Neural crest cell (in vitro differentiated cells): ENCODE data around the gene FAM184B. TPM values are rescaled to one million over a fixed set of nuclear protein-coding genes. Genes with fewer than 3 reads are reported as not detected.

Experiments used
- DNase-seq: peaks from one replicate; pipeline ENCODE4 v3.0.0; 2021; ENCODE audit warnings: low read depth, mixed read lengths, low spot score
- H3K27ac Mint-ChIP-seq: one replicate; pipeline ENCODE4 v1.8.0; 2021; ENCODE audit warnings: mild to moderate bottlenecking, mixed read lengths; ENCODE audit not compliant: unreplicated experiment
- H3K27me3 Mint-ChIP-seq: 2 replicates; pipeline ENCODE4 v1.8.0; 2021; ENCODE audit warnings: low read depth, mild to moderate bottlenecking, mixed read lengths
- H3K36me3 Mint-ChIP-seq: 2 replicates; pipeline ENCODE4 v1.8.0; 2021; ENCODE audit warnings: low read depth, mild to moderate bottlenecking, mixed read lengths
- H3K4me1 Mint-ChIP-seq: 2 replicates; pipeline ENCODE4 v1.8.0; 2021; ENCODE audit warnings: mixed read lengths
- H3K4me3 Mint-ChIP-seq: one replicate; pipeline ENCODE4 v1.8.0; 2021; ENCODE audit warnings: mild to moderate bottlenecking, mixed read lengths
- H3K9me3 Mint-ChIP-seq: 2 replicates; pipeline ENCODE4 v1.8.0; 2021; ENCODE audit warnings: mixed read lengths
- total RNA-seq: library from RNA; stranded (reverse); gene quantifications from 2 replicates; pipeline ENCODE4 v1.2.1, GENCODE V29; 2021
- TF ChIP-seq, protein P1 (sequence below): fragments of 200-600 bp; sonication (generic); conservative IDR thresholded peaks from 2 replicates; pipeline ENCODE4 v1.5.0; 2021; ENCODE audit warnings: antibody characterized with exemption, mild to moderate bottlenecking

Gene FAM184B
- total RNA-seq, 1 donor from 2014 or later = 0.12 TPM

DNA sequence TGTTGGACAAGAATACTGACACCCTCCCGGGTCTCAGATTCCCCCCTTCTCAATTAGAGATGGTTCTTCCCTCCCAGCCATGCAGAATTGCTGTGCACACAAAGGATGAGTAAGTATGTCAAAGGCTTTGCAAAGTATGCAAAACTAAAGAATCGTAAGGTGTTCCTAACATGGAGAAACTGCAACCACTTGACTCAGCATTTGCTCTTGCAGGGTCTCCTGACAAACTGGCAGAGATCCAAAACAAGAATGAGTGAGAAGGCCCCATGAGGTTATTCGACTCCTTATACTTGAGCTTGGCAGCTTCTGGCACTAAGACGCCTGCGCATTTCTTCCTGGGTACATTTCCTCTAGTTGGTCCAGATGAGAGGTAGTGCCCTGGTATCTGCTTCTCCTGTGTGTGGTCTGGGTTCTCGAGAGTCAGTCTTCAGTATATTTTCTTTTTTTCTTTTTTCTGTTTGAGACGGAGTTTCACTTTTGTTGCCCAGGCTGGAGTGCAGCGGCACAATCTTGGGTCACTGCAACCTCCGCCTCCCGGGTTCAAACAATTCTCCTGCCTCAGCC, 8.2 kb downstream of the FAM184B start:
- TF ChIP-seq, protein P1, sequence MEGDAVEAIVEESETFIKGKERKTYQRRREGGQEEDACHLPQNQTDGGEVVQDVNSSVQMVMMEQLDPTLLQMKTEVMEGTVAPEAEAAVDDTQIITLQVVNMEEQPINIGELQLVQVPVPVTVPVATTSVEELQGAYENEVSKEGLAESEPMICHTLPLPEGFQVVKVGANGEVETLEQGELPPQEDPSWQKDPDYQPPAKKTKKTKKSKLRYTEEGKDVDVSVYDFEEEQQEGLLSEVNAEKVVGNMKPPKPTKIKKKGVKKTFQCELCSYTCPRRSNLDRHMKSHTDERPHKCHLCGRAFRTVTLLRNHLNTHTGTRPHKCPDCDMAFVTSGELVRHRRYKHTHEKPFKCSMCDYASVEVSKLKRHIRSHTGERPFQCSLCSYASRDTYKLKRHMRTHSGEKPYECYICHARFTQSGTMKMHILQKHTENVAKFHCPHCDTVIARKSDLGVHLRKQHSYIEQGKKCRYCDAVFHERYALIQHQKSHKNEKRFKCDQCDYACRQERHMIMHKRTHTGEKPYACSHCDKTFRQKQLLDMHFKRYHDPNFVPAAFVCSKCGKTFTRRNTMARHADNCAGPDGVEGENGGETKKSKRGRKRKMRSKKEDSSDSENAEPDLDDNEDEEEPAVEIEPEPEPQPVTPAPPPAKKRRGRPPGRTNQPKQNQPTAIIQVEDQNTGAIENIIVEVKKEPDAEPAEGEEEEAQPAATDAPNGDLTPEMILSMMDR = no peak
- Mint-ChIP-seq H3K27me3 (peaks cover 13% of the 10 kb centered on the region), H3K4me1 (no peaks in the 10 kb centered on the region), H3K36me3 (no peaks in the 10 kb centered on the region), H3K9me3 (no peaks in the 10 kb centered on the region), H3K27ac (no peak overlapping the region), H3K4me3 (no peak overlapping the region)
- no peak for DNase-seq

DNA sequence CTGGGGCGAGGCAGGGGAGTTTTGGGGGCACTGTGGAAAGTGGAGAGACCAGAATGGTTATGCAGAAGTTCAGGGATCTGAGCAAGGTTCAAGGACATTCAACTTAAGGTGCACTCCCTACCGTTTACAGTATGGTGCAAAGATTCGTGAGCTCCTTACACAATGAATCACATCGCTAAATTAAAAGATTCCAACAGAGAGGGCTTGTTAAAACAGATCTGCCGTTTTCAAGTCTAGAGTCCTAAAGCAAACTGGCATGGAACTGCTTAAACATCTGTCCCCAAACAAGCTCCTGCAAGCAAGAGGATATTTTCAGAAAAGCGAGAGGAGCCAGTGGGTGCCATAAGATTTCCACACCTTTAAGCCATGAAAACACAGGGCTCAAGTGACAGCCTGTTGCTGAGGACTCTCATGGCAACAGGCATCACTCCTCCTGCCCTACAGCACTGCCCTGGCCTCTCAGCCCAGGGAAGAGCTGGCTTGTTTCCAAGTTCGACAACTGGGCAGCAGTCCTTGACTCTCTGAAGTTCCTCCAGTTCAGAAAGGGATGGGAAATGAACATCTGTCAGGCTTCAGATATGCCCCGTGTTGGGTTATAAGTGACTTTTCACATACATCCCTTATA, 10.0 kb downstream of the FAM184B start:
- Mint-ChIP-seq H3K4me3 (no peak overlapping the region), H3K27ac (no peak overlapping the region), H3K27me3 (no peaks in the 10 kb centered on the region), H3K9me3 (no peaks in the 10 kb centered on the region), H3K36me3 (no peaks in the 10 kb centered on the region), H3K4me1 (no peaks in the 10 kb centered on the region)
- TF ChIP-seq, protein P1 = no peak
- no peak for DNase-seq

DNA sequence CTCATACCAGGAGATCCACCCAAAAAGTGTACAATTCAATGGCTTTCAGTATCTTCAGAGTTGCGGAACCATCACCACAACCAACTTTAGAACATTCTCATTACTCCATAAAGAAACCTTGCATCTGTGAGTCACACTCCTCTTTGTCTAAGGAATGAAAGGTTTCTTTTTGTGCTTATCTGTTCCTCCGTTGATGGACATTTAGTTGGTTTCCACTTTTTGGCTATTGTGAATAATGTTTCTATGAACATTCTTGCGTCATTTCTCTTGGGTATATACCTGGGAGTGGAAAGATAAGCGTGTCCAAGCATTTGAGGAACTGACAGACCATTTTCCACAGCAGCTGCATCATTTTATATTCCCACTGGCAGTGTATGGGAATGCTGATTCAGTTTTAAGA, 10.6 kb downstream of the FAM184B start:
- Mint-ChIP-seq H3K27me3 (no peaks in the 10 kb centered on the region), H3K27ac (no peak overlapping the region), H3K9me3 (peaks cover 4% of the 10 kb centered on the region), H3K4me1 (no peaks in the 10 kb centered on the region), H3K4me3 (no peak overlapping the region), H3K36me3 (no peaks in the 10 kb centered on the region)
- TF ChIP-seq, protein P1 = no peak
- no peak for DNase-seq

DNA sequence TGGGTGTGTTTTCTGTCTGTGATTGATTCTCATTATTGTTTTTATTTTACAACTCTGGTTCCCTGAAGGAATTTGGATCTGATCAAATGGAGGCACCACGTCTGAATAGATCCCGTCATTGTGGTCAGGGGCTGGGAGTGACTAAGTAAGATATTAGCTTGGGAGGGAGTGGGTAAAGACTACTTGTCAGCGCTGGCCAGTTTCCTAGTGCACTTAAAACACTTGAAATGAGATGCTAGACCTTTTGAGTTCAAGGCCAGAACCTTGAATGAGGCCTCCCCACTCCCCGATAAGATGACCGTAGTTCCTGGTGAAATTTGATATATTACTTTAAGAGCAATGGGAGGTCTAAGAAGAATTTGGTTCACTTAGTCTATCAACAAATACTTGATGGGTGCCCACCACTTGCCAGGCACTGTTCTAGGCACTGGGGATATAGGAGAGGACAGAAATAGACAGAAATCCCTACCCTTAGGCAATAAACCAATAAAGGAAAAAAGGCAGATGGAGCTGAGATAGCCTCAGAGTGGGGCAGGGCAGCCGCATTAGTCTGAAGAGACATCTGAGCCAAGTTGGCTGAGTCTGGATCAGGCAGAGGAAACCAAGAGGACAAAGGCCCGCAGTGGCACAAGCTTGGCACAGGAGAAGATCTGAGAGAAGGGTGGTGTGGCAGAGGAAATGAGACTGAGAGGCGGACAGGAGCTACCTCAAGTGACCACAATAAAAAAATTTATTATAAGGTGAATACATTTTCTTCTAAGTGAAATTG, 11.8 kb downstream of the FAM184B start:
- Mint-ChIP-seq H3K27ac (no peak overlapping the region), H3K4me1 (no peaks in the 10 kb centered on the region), H3K36me3 (no peaks in the 10 kb centered on the region), H3K9me3 (peaks cover 4% of the 10 kb centered on the region), H3K27me3 (no peaks in the 10 kb centered on the region), H3K4me3 (no peak overlapping the region)
- DNase-seq = no peak
- TF ChIP-seq, protein P1 = no peak

DNA sequence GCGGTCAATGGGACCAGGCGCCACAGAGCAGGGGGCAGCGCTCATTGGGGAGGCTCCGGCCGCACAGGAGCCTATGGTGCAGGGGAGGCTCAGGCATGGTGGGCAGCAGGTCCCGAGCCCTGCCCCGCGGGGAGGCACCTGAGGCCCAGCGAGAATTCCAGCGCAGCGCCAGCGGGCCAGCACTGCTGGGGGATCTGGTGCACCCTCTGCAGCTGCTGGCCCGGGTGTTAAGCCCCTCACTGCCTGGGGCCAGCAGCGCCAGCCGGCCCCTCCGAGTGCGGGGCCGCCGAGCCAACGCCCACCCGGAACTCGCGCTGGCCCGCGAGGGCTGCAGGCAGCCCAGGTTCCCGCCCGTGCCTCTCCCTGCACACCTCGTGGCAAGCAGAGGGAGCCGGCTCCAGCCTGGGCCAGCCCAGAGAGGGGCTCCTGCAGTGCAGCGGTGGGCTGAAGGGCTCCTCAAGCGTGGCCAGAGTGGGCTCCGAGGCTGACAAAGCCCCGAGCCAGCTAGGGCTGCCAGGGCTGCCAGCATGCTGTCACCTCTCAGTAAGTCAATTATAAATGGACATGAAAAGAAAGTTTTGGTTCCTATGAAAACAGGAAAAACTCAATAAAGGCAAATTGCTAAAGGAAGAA, 14.5 kb downstream of the FAM184B start:
- Mint-ChIP-seq H3K9me3 (peaks cover 4% of the 10 kb centered on the region), H3K27ac (no peak overlapping the region), H3K27me3 (no peaks in the 10 kb centered on the region), H3K4me1 (peaks cover 13% of the 10 kb centered on the region), H3K36me3 (no peaks in the 10 kb centered on the region), H3K4me3 (no peak overlapping the region)
- TF ChIP-seq, protein P1 = no peak
- no peak for DNase-seq
